Measurements from ENCODE around the gene GDF9.

The GDF9 gene

GRCh38 chr5:132832612-132833011 lies 33.7 kb downstream of the GDF9 start:
- no peak for ATAC-seq

DNA sequence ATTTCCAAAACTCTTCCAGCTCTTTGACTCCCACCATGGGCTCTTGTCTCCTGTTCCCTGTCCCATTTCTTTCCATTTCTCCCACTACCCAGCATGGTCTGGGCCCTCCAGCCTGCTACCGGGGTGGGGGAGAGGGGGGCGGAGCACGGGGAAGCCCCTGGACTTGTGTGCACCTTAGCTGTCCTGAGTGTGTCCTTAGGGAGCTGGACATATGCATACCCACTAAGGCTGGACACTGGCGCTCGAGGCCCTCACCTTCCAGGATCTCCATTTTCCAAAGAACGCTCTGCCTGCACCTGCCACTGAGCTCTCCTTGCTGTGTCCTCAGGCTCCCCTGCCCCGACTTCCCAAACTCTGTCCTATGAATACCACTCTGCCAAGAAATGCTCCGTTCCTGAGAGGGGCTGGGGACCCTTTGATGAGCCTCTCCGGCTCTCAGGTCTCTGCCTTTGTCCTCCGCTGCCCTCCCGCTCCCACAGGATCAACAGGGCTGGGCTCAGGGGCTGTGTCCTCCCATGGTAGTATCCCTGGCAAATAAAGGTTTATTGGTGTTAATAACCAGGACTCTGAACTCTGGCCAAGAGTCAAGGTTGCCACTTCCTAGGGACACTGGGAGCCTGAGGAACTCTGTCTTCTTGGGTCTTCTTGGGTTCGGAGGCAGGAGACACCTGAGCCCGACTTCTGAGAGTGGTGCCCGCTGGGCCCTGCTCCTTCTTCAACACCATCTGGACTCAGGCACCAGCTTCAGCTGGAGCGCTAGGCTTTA lies 35.0 kb downstream of the GDF9 start:
- ATAC-seq = no peak

DNA sequence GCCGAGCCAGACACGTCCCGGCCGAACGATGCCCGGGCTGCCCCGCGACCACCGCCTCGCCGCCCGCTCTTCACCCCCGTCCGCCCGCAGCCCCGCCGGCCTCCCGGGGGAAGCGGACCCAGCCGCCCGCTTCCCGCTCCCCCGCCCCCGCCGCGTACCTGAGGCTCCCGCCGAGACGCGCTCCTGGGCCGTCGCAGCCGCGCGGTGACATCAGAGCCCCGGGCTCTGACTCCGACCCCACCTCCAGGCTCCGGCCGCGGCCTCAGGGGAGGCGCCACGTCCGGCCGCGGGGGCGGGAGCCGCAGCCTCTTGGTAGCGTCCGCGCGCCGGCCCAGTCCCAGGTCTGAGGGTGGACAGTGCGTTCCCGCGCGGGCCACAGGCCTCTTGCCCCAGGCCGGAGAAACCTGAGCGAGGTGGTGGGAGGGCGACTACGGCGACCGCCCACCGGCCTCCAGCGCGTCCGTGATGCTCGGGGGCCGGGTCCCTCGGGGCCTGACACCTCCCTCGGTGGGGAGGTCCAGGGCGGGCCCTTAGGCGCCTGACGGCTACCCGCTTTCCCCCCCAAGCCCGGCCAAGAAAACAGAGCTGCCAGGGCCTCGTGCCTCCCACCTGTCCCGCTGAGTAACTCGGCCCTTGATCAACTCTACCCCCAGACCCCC lies 35.7 kb downstream of the GDF9 start, which contains the start of gene SHROOM1:
SHROOM1 (minus strand) TSS at position 212 of the 659 bp plus-strand sequence. CDS start 4,507 bp downstream, outside the sequence.
- peak; percentile 14 to 27 for ATAC-seq

GRCh38 chr5:132829742-132830435 lies 36.4 kb downstream of the GDF9 start:
- peak; percentile 91 to 92 for ATAC-seq

DNA sequence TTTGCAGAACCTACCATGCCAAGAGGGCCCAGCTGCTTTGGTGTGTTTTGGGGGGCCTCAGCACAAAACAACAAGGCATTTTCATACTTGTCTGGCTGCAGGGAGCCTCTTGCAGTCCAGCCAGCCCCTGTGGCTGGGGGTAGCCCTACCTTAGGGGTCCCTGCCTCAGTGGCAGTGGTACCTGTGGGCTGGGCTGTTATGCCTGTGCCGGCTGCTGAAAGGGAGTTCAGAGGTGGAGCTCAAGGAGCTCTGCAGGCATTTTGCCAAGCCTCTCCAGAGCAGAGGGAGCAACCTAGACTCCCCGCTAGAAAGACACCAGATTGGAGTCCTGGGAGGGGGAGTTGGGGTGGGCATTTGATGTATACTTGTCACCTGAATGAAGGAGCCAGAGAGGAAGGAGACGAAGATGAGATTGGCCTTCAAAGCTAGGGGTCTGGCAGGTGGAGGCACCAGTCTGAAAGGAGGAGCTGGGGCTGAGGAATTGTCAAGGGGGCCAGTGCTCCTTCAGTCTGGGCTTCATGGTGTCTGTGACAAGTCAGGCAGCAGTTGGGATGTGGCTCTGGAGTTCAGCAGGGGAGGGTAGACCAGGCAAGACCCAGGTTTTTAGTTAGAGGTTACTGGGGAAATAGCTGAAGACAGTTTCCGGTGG lies 37.3 kb downstream of the GDF9 start:
- no peak for ATAC-seq

DNA sequence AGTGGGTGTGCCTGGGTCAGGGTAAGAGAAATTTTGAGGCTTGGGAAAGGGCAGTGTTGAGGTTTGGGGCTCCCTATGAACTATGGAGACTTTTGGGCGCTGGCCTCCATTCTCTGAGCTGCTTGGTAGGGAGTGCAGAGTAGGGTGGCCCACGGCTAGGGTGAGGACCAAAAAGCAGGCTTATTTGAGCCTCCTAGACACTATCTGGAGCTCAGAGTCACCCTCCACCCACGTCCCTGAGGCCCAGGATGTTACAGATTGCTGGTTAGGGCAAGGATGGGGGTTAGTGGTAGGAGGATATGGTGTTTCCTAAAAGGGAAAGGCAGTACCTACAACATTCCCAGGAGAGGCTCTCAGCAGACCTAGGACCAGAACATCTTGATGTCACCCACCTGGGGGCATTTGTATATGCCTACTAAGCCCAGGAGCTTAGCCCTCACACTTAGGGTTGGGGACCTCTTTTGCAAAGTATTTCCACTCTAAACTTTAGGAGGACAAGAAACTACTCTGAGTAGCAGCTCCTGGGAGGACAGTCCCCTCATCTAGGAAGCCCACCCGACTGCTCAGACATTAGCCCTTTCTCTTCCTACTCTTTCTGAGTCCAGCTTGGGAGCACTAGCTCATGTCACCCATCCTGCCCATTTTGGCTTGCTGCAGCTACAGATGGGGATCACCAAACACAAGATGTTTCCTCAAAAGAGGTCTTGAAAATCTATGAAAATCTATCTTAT lies 38.2 kb downstream of the GDF9 start:
- ATAC-seq = no peak

DNA sequence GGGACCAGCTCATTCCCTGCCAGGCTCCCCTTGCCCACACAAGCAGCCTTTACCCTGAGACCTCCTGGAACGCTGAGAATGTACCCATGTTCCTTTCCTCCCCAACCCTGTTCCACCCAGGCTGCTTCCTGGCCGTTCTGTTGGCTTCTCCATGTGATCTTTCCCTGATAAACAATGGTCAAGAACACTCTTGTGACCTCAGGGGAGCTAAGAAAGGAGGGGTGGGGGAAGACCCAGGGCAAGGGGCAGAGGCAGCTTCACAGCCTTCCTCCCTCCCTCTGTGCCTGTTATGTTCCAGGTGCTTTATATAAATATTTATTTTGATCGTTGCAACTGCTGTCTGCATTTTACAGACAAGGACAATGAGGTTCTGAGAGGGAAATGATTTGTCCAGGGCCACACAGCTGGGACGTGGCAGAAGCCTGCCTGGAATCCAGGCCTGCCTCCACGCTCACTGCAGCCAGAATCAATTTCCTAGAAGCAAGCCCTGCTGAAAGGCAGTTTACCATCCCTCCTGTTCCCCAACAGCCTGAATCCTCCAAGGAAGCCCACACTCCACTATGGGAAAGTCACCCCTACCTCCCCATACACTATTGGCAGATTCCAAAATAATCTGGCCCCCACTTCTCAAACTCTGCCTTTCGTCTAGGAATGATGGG lies 39.7 kb downstream of the GDF9 start:
- ATAC-seq = no peak

- no peak for ATAC-seq
Observed at GRCh38 chr5:132825834-132826391, 40.4 kb downstream of the GDF9 start.

- ATAC-seq = no peak
Observed at GRCh38 chr5:132825033-132825833, 41.0 kb downstream of the GDF9 start.

DNA sequence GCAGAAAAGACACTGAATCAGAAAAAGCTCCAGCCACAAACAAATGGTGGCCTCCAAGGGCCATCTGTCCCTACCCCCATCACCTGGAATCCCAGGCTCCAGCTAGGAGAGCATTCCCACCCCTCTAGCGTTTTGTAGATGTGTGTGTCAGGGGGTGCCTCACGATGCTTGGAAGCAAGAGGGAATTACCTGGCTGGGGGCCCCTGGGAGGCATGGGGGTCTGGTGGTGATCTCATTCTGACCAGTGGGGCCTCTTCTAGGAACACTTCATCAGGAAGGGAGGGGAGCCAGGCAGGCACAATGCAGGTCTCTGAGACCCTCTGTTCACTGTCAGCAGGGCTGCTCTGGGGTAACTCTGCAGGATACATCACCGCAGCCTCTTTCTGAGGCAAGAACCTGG lies 41.8 kb downstream of the GDF9 start:
- ATAC-seq = no peak

GRCh38 chr5:132823481-132824050 lies 42.7 kb downstream of the GDF9 start:
- no peak for ATAC-seq

- no peak for ATAC-seq
Observed at GRCh38 chr5:132822650-132823480, 43.4 kb downstream of the GDF9 start.

DNA sequence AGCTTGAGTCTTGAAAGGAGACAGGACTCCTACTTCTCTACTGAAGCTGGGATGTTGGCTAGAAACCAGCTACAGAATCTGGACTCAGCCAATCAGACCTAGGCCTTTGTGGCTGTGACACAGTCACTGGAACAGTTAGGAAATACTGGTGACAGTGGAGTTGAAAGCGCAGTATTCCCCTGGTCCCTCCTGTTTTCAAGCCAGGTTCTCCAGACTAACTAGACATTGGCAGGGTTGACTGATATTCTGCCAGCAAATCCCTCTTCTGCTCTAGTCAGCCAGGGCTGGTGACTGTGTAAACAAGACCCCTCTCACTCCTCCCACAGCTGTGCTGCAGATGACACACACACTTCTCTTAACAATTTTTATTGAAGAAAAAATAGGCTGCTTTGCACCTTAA lies 44.5 kb downstream of the GDF9 start:
- ATAC-seq = no peak

DNA sequence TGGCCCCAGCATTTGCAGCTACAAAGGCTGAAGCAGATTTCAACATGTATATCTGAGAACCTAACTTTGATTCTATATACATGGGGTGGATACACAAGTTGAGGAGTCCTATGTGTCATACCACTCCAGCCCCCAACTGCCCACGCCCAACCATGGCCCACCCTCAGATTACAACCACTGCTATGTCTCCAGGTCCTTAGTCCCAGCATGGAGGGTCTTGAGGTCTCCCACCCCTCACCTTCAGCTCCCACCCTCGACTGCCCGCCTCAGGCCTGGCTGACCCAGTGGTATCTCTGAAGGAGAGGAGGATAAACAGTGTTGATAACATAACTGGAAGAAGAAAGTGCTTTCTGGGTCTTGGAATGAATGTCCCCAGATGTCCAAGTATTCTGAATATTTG lies 44.9 kb downstream of the GDF9 start:
- no peak for ATAC-seq

- ATAC-seq = peak; percentile 87 to 90
Observed at GRCh38 chr5:132820162-132820754, 46.0 kb downstream of the GDF9 start.

GRCh38 chr5:132819468-132819867 lies 46.8 kb downstream of the GDF9 start:
- no peak for ATAC-seq

GRCh38 chr5:132817011-132817410 lies 49.3 kb downstream of the GDF9 start:
- ATAC-seq = no peak

DNA sequence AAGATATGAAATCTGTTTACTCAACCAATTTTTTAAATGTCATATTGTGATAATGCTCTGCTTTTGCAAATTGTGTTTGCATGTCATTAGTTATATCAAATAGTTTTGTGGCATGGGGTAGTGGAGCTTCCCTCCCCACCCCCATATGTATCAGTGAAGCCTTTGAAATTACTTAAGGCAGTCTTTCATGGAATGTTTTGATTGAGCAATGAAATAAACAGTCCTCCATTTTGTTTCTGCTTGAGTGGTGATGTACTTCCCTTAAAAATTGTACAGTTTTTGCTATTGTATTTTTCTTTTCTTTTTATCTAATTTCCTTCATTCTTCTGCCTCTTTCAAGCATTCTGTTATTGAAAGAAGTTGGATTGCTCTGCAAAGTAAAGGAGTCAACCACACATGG lies 49.7 kb downstream of the GDF9 start:
- no peak for ATAC-seq

DNA sequence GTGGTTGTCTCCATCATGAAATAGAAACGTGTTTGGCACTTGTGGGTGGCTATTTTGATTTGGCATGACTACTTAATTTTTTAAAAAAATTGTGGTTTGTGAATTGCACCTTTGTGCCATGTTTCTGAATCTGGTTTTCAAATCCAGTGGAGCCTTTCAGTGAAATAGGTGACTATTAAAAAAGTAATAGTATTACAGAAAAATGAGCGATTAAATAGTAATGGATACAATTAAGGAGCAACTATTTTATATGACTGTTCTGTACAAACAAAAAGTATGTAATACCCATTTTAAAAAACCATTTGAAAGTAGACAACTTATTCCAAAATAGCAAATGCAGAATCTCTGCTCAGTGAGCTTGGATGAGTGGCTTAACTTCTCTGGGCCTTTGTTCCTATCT lies 50.2 kb downstream of the GDF9 start:
- no peak for ATAC-seq

Data from activated CD4-positive, CD25-positive, alpha-beta regulatory T cell treated with anti-CD3 and anti-CD28 coated beads, Interleukin-2, amount 50 U/mL, for 24 hours (primary cell).